NCI-H1092 treated with DMSO at 0.1 percent for 48 hours (cell line): ENCODE results near the gene RERG.

Experiments used
- DNase-seq: peaks from one replicate; lab custom pipeline; 2025; lab: John Stamatoyannopoulos, UW

The RERG gene

GRCh38 chr12:15218794-15219193, 2.4 kb downstream of the RERG start:
- DNase-seq: no peak

GRCh38 chr12:15216036-15216889, 5.0 kb downstream of the RERG start:
- DNase-seq: no peak

- DNase-seq: no peak
Measured at GRCh38 chr12:15214851-15215601, 6.2 kb downstream of the RERG start.

- peak; percentile 83 for DNase-seq
Measured at GRCh38 chr12:15212930-15213329, 8.3 kb downstream of the RERG start.

- no peak for DNase-seq
Measured at GRCh38 chr12:15209782-15210181, 11.4 kb downstream of the RERG start.

- no peak for DNase-seq
Measured at GRCh38 chr12:15208871-15209656, 12.2 kb downstream of the RERG start.

GRCh38 chr12:15208140-15208539, 13.1 kb downstream of the RERG start:
- DNase-seq: no peak

DNA sequence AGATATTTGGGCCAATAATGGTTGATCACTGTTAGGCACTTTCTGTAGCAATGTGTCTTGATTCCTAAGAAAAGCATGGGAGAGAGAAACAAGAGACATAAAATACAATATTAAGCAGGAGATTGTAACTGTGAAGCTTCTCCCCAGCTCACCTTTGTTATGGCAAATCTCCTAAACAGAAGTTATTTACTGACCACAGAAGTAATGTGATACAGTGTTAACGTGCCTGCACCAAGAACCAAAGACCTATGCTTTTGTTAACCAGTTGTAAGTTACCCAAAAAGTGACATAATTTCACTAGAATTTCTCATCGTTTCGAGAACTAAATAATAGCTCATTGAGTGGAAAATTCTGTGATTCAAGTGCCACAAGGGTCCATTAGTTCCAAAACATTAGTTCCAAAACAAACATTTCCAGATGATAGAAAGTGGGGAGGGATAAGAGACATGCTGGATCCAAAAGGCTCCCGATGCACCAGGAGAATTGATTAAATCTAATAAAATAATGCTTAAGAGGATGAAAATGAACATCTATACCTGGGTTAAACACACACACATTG, 14.3 kb downstream of the RERG start:
- peak; percentile 26 for DNase-seq

- DNase-seq: no peak
Measured at GRCh38 chr12:15206338-15206737, 14.9 kb downstream of the RERG start.

DNA sequence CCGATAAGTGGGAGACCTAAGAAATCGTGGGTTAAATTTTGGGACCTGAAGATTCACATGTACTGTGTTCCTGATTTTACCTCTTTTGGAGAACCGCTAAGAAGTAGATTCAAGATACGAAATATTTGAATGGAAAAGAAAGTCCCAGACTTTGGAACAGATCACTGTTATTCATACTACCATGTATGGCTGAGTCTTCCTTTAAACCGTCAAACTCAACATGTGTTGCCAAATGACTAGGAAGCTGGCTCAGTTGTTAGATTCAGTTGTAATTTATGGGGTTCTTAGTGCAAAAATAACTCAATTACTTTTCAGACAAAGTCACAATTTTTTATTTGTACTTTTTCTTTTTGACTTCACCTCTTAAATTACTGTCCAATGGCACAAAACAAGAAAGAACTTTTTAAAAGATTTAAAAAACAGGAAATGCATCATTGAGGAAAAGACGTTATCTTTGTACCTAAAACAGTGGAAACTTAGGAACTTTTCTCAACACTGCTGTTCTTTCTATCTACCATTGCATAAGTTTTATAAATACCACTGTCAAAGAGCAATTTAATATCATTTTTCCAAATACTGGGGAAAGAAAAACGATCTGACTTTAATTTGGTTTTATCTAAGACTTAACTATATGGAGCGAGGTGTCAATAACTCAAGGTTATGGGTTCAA, 15.7 kb downstream of the RERG start:
- no peak for DNase-seq

DNA sequence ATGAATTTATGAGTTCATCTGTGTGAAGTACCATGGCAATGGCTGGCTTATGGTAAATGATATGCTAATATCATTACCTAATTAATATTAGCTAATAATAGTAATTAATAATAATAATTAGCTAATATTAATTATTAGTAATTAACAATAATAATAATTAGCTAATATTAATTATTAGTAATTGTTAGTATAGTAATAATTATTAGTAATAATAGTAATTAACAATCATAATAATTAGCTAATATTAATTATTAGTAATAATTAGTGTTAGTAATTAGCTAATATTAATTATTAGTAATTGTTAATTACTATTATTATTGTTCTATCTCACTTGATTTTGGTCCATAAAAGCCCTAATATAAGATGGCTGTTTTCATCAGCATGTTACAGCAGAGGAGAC, 19.8 kb downstream of the RERG start:
- DNase-seq: no peak

DNA sequence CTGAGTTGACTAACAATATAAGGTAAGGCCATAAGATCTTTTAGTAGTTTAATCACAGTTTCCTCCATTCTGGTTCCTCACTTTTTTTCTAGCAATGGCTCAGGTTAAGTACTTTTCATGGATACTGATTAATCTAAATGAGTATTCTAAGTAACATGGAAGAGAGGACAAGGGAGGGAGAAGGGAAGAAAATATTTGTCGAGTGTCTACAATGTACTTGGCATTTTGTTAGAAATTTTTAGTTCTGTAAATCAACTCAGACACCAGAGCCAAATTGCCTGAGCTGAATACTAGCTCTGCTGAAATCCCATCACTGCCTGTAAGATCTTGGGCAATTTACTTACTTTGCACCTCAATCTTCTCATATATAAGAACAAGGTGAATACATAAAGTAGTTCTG, 20.2 kb downstream of the RERG start:
- DNase-seq: no peak

DNA sequence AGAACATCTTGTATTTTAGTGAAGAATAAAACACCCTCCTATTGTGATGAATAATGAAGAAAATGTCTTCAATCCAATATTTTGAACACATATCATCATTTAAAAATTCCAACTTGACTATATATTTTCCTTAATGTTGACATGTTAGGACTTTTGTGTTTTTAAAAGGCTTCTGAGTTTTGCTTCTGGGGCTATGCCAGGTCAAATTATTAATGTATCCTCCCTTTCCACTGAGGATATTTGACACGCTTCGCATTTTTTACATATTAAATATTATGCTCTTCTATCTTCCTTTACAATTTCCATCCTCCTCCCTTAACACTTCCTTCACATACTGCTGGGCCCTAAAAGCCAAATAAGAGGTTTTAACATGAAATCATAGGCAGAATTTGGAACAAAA, 20.6 kb downstream of the RERG start:
- DNase-seq: no peak

- no peak for DNase-seq
Measured at GRCh38 chr12:15199930-15200329, 21.3 kb downstream of the RERG start.

DNA sequence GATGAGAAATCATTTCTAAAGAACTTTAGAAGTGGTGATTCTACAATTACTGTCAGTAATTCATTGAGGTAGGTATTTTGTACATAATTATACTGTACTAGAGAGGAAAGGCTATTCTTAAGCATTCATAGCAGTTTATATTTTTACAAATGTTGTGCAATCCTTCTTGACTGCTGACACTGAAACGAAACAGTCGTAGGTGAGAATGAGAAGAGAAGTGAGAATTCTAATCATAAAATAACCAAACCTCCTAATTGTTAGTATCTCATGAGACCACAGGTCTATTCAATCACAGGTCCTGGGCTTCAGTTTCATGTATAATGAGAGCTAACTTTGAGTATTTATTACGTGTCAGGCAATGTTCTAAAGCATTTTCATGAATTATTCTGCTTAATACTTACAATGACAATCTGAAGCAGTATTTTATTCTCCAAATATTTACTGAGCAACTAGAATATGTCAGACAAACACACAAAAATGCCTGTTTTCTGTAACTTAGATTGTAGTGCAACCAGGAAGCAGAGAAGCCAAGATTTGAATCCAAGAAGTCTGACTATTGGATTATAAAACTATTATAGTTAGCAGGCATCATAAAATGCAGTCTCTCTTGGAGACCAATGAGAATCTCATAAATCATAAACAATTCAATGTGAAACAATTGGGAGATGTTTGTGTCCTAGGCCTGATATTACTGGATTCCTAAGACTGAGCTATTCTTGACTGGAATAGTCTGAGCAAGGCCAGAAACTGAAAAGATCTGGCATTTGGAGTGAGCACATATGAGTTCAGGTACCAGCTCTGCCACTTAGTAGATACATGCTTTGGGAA, 24.3 kb downstream of the RERG start:
- DNase-seq: no peak

DNA sequence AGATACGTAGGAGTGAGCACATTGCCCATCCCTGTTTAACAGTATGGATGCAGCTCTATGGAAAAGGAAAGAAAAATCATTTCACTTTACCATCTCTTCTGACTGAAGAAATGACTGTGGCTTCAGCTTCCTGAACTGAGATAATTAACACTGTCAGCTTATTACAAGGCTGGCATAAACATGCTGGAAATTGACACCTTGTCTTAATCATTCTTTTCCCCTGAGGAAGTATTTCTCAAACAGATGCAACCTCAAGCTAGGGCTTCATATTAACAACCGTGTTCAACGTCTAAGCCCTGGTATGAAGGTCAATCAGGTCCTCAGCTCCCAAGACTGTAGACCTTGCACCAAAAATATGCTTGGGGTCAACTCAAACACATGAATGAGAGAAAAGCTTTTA, 25.0 kb downstream of the RERG start:
- DNase-seq: no peak

- peak; percentile 42 for DNase-seq
Measured at GRCh38 chr12:15194456-15195368, 26.5 kb downstream of the RERG start.

- DNase-seq: no peak
Measured at GRCh38 chr12:15193946-15194345, 27.3 kb downstream of the RERG start.

GRCh38 chr12:15192720-15193119, 28.5 kb downstream of the RERG start:
- DNase-seq: no peak

- DNase-seq: no peak
Measured at GRCh38 chr12:15188127-15188526, 33.1 kb downstream of the RERG start.
